M059J (cell line): Measurements from ENCODE around the gene ARHGEF4. TPM values are rescaled to one million over a fixed set of nuclear protein-coding genes. Genes with fewer than 3 reads are reported as not detected.
"Not testable (repeated sequence)": the region's sequence is repeated elsewhere in the genome, so short reads cannot be mapped to it uniquely, and the experiment has no call there.

Experiments used
- DNase-seq: peaks from one replicate; pipeline ENCODE4 v3.0.0-alpha.2; 2012; ENCODE audit warnings: low read depth
- total RNA-seq: library from RNA; depleted of rRNA; stranded (reverse); fragments of >200 nt; shearing (Covaris generic); gene quantifications from 2 replicates; pipeline ENCODE4 v1.2.3, GENCODE V29; 2014

Gene ARHGEF4
- total RNA-seq, 1 experiment from 2014 or later, result 0.10 TPM

DNA sequence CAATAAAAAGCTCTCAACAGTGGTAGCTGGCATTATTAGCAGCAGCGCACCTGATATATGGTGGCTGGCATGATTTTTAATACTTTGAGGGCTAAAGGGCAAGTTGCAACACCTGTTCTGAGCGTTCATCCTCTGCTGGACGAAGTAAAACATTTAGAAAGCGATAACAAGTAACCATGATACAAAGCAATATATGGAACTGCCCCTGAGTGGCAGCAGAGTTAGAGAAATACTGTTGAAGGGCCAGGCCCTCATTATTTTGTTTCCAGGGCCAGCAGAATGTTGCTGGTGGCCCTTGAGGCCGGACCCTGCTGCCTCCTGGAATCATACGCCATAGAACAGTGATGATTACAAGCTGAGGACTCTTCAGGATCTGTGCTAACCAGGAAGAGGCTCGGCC is 47.8 kb downstream of the ARHGEF4 start:
- no peak for DNase-seq

DNA sequence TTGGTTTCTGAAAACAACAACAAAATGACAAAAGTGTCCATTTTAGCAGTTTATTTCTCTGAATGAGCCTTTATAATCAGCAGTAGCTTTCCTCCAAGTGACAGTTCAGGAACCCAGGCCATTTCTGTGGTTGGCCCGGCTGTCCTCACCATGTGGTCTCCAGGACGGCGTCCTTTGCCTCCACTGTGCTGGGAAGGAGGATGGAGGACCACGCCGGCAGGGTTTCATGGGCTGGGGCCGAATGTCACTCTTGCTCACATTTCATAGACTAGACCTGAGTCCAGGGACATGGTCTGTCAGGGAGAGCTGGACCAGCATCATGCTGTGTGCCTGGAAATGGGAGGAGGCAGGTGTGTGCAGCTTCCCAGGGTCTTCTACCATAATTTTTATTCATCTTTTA is 50.9 kb downstream of the ARHGEF4 start:
- DNase-seq, result no peak

- DNase-seq, result no peak
These were observed 54.4 kb downstream of the ARHGEF4 start for GRCh38 chr2:130890941-130891669.

GRCh38 chr2:130891966-130892365 is 55.3 kb downstream of the ARHGEF4 start:
- no peak for DNase-seq

GRCh38 chr2:130892793-130893785 is 56.4 kb downstream of the ARHGEF4 start:
- DNase-seq, result no peak

GRCh38 chr2:130894326-130894942 is 57.7 kb downstream of the ARHGEF4 start:
- no peak for DNase-seq

- DNase-seq, result no peak
These were observed 60.1 kb downstream of the ARHGEF4 start for GRCh38 chr2:130896813-130897212.

DNA sequence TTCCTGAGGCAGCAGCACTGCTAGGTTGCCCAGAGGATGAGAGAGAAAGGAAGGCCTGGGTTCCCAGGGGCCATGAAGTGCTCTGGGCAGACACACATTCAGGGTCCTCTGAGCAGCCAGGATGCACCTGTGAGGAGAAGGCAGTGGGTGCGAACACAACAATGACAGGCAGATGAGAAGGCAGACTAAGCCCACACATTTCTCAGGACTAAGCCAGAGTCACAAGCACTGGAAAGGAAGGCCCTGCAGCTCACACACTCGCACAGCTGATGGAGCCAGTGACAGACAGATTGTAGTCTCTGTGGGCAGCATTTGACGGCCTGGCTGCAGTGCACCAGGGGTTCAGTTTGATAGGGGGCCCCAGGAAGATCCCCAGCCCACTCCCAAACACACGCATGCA is 61.8 kb downstream of the ARHGEF4 start:
- no peak for DNase-seq

GRCh38 chr2:130899306-130899705 is 62.6 kb downstream of the ARHGEF4 start:
- no peak for DNase-seq

GRCh38 chr2:130901061-130901460 is 64.3 kb downstream of the ARHGEF4 start:
- DNase-seq, result no peak

DNA sequence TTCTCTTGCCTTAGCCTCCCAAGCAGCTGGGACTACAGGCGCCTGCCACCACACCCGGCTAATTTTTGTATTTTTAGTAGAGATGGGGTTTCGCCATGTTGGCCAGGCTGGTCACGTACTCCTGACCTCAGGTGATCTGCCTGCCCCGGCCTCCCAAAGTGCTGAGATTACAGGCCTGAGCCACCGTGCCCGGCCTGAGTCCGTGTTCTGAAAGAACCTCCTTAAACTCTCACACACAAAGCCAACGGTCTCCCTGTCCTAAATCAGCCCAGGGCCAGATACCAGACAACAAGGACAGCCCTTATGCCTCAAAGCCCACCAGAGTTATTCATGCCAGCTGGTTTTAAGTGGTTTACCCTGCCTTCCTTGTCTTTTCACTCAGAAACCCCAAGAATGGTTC is 64.9 kb downstream of the ARHGEF4 start:
- not testable (repeated sequence) for DNase-seq

- no peak for DNase-seq
These were observed 72.1 kb downstream of the ARHGEF4 start for GRCh38 chr2:130908832-130909231.

GRCh38 chr2:130910931-130911330 is 74.2 kb downstream of the ARHGEF4 start:
- DNase-seq, result no peak

DNA sequence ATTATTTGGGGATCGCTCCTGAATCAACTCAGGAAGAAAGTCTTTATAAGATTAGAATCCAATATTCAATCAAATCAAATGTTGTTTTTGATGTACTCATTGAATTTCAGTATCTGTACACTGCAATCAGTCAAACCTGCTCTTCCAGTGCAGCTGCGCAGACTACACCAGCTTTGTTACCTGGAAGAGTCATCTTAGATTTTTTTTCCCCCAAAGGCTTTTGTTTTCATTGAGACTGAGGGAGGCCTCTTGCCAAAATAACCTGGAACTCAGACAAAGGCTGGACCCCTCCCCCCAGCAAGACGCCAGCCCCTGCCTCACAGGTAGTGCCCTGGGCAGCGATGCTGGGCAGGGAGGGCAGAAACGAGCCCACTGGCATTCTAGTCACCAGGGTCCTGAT is 74.8 kb downstream of the ARHGEF4 start:
- no peak for DNase-seq

DNA sequence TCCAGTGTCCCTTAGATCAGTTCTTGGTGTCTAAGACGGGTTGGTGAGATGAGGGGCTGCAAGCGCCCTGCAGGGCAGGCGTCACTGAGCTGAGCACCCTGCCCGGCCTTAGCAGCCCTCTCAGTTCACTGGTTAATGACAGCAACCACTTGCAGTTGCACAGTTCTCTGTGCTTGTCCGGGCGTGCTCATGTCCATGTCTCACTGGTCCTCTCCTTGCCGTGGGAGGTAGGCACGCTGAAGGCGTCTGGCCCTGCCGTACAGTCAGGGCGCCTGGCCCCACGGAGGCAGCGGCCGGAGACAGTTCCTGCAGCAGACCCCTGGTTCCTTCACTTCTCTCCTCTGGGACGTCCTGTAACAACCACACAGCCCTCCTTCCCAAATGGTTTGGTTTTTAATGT is 75.3 kb downstream of the ARHGEF4 start:
- DNase-seq, result no peak

DNA sequence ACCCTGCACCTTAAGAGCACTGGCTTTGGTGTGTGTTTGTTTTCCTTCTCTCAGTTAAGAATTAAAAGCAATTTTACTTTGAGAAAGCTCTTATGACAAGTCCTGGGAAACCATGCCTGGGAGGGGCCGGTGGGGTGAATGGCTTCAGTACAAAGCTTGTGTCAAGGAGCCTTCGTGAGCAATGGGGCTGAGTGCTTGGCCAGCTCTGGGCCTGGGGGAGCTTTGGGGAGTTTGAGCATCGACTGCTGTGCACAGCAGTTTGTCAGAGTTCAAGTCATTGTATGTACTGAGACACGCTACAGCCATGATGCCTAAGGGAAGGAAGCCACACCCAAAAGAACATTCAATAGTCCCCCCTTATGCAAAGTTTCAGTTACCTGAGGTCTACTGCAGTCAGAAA is 75.8 kb downstream of the ARHGEF4 start:
- DNase-seq, result no peak

- DNase-seq, result no peak
These were observed 77.2 kb downstream of the ARHGEF4 start for GRCh38 chr2:130913891-130914290.

DNA sequence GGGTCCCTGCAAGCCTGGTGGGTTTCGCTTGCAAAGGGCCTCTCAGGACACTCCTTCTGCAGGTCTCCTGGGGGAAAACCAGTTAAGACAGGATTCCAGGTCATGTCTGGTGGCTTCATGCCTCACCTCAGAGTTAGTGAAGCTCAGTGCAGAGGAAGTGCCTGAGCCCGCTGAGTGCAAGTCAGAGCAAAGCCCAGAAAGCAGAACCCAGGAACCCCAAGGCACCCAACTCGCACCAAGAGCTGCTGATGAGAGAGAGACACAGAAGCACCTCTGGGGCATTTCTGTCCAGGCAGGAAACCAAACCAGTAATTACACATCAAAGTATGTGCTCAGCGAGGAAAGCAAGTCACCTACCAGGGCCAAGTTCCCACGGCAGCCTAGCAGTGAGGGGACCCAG is 78.4 kb downstream of the ARHGEF4 start:
- no peak for DNase-seq

- DNase-seq, result no peak
These were observed 79.1 kb downstream of the ARHGEF4 start for GRCh38 chr2:130915595-130916437.

DNA sequence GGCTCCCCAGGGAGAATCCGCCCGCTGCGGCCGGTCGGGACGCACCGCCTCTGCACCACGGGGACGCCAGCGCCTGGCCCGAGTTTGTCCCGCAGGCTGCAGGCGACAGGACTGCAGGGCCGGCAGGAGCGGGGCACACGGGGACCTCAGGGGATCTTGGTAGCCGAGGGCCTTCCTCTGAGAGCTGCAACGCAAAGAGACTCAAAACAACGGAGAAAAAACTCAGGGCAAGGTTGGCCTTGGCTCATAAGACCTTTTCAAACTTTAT is 79.7 kb downstream of the ARHGEF4 start:
- no peak for DNase-seq

GRCh38 chr2:130917006-130917688 is 80.4 kb downstream of the ARHGEF4 start:
- no peak for DNase-seq
